Measurements from ENCODE around the gene PIAS3. TPM values are rescaled to one million over a fixed set of nuclear protein-coding genes. Genes with fewer than 3 reads are reported as not detected.

The PIAS3 gene
- total and polyA plus RNA-seq, 2 donors (not counting 3 experiments of a cell fraction or from before 2014, with no cell fraction given) = 50.1 to 71.8 TPM

DNA sequence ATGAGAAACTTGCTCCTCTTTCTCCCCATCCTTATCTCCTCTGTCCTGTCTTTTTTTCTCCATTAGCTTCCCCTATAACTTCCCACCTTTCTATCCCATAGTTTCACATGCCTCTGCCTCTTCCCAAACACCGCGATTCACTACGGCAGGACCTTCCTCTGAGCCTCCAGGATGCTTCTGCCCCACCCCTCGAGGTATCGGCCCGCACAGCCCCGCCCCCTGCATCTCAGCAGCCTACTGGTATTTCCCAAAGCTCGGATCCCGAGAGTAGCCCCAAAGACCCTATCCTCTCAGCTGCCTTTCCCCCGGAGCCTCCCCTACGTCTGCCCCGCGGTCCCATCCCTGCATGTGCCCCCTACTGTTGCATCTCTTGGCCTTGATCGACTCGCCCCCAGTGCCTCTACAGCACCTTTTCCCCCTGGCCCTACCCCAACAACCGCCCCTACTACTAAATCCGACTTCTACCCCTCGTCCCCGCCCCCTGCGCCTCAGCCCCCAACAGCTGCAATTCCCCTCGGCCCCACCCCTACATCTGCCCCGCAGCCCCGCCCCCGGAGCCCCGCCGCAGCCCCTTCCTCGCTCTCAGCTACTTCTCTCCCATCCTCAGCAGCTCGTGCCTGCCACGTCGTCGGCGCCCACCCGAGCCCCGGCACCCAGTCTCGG lies 512 bp downstream of the PIAS3 start:
- FAIRE-seq = no peak
- no TSS peak for BruUV-seq (replicated peaks)
- peak overlapping the region; percentile 43 for H3K27ac ChIP-seq (ENCODE audit: insufficient read depth, low read depth, low read length)

GRCh38 chr1:145857170-145857569 lies 1.7 kb downstream of the PIAS3 start:
- Histone ChIP-seq H3K9me3 (replicated peaks; ENCODE audit: control insufficient read depth, insufficient read depth, low read length) (no peaks in the 10 kb centered on the region), H3K9me1 (replicated peaks; ENCODE audit: control insufficient read depth, extremely low read depth, insufficient read depth, low read length) (no peaks in the 10 kb centered on the region), H3K4me1 (ENCODE audit: control insufficient read depth, extremely low read depth, insufficient read depth, low read length) (peaks cover 7% of the 10 kb centered on the region), H3K79me2 (ENCODE audit: control insufficient read depth, insufficient read depth, low read length) (peaks cover 16% of the 10 kb centered on the region), H3K36me3 (ENCODE audit: control insufficient read depth in 2 of 2, extremely low read depth in 1 of 2, insufficient read depth in 2 of 2, low read length in 2 of 2) (peaks cover 13 to 32% of the 10 kb centered on the region in 2 experiments), H3K4me3 (replicated peaks in 1 of 3; ENCODE audit: insufficient read depth in 1 of 3, low read depth in 1 of 3, low read length in 3 of 3) (no peak overlapping the region), H3K4me2 (ENCODE audit: insufficient read depth, low read length) (no peak overlapping the region), H3K27me3 (ENCODE audit: control insufficient read depth in 2 of 2, insufficient read depth in 2 of 2, low read length in 2 of 2) (no peaks in the 10 kb centered on the region), H3K9ac (replicated peaks; ENCODE audit: extremely low read depth, insufficient read depth, low read length) (no peak overlapping the region), H3K27ac (ENCODE audit: insufficient read depth, low read depth, low read length) (no peak overlapping the region), H2AFZ (ENCODE audit: low read depth, low read length) (no peak overlapping the region), H4K20me1 (replicated peaks; ENCODE audit: control insufficient read depth, extremely low read depth, insufficient read depth, low read length) (no peaks in the 10 kb centered on the region)
- CTCF ChIA-PET = interaction anchor here (1.1 to 6.1 kb wide), 4 partner anchors 10 to 175 kb away, joined by 3 to 154 read pairs (median 4); partner anchors contain the start of gene NUDT17
- DNase-seq (ENCODE audit: low read depth, low spot score) = no peak
- dilution Hi-C loops (cut with MboI; ENCODE audit: extremely low pct_ligation_motif_present, low sequenced_read_pairs) (no loop called here), intact Hi-C loops (cut with micrococcal nuclease) (no loop called here)
- POLR2A ChIA-PET = no interaction called here
- TF ChIP-seq, protein P1, sequence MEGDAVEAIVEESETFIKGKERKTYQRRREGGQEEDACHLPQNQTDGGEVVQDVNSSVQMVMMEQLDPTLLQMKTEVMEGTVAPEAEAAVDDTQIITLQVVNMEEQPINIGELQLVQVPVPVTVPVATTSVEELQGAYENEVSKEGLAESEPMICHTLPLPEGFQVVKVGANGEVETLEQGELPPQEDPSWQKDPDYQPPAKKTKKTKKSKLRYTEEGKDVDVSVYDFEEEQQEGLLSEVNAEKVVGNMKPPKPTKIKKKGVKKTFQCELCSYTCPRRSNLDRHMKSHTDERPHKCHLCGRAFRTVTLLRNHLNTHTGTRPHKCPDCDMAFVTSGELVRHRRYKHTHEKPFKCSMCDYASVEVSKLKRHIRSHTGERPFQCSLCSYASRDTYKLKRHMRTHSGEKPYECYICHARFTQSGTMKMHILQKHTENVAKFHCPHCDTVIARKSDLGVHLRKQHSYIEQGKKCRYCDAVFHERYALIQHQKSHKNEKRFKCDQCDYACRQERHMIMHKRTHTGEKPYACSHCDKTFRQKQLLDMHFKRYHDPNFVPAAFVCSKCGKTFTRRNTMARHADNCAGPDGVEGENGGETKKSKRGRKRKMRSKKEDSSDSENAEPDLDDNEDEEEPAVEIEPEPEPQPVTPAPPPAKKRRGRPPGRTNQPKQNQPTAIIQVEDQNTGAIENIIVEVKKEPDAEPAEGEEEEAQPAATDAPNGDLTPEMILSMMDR (IDR thresholded peaks at IDR 0.05; ENCODE audit: extremely low read depth in 1 of 2, insufficient read depth in 1 of 2, low read depth in 1 of 2, low read length in 2 of 2) = no peak
- TF ChIP-seq GATA2 (IDR thresholded peaks at IDR 0.05; ENCODE audit: insufficient read depth, insufficient read length, low read depth, low read length) = no peak
- TF ChIP-seq EZH2 (IDR thresholded peaks at IDR 0.05; ENCODE audit: borderline replicate concordance, low read depth, low read length, severe bottlenecking) = no peak
- TF ChIP-seq MYC (IDR thresholded peaks at IDR 0.05; ENCODE audit: low read depth, low read length) = no peak
- no peak for TF ChIP-seq POLR2A (IDR thresholded peaks at IDR 0.05; ENCODE audit: low read depth, low read length)
- no peak for TF ChIP-seq JUN (IDR thresholded peaks at IDR 0.05; ENCODE audit: borderline replicate concordance, insufficient read depth, insufficient read length, low read depth)
- no peak for TF ChIP-seq POLR2AphosphoS5 (IDR thresholded peaks at IDR 0.05; ENCODE audit: insufficient read depth, low read depth, low read length)
- TF ChIP-seq FOS (IDR thresholded peaks at IDR 0.05; ENCODE audit: borderline replicate concordance, insufficient read depth, low read length) = no peak
- FAIRE-seq = no peak
- no TSS peak for BruUV-seq (replicated peaks)

More for the DNA sequence above, 512 bp downstream of the PIAS3 start:
- peaks cover 16% of the 10 kb centered on the region for H3K79me2 ChIP-seq (ENCODE audit: control insufficient read depth, insufficient read depth, low read length)
- H3K9ac ChIP-seq (replicated peaks; ENCODE audit: extremely low read depth, insufficient read depth, low read length) = peak overlapping the region; percentile 68
- no peaks in the 10 kb centered on the region for H4K20me1 ChIP-seq (replicated peaks; ENCODE audit: control insufficient read depth, extremely low read depth, insufficient read depth, low read length)
- H3K9me3 ChIP-seq (replicated peaks; ENCODE audit: control insufficient read depth, insufficient read depth, low read length) = no peaks in the 10 kb centered on the region
- H3K27me3 ChIP-seq (ENCODE audit: control insufficient read depth in 2 of 2, insufficient read depth in 2 of 2, low read length in 2 of 2) = no peaks in the 10 kb centered on the region
- TF ChIP-seq EZH2 (IDR thresholded peaks at IDR 0.05; ENCODE audit: borderline replicate concordance, low read depth, low read length, severe bottlenecking) (no peak), POLR2A (IDR thresholded peaks at IDR 0.05; ENCODE audit: low read depth, low read length) (no peak), JUN (IDR thresholded peaks at IDR 0.05; ENCODE audit: borderline replicate concordance, insufficient read depth, insufficient read length, low read depth) (no peak), POLR2AphosphoS5 (IDR thresholded peaks at IDR 0.05; ENCODE audit: insufficient read depth, low read depth, low read length) (no peak), FOS (IDR thresholded peaks at IDR 0.05; ENCODE audit: borderline replicate concordance, insufficient read depth, low read length) (no peak)
- H2AFZ ChIP-seq (ENCODE audit: low read depth, low read length) = peak overlapping the region; percentile 89
- intact Hi-C loops (cut with micrococcal nuclease) = loop anchor here (2.0 kb wide), 2 partner anchors 14 to 60 kb away; partner anchors contain the start of genes NUDT17 and PEX11B
- DNase-seq (ENCODE audit: low read depth, low spot score) = no peak
- peak overlapping the region; percentile 64 to 78 (median 71) for H3K4me3 ChIP-seq (replicated peaks in 1 of 3; ENCODE audit: insufficient read depth in 1 of 3, low read depth in 1 of 3, low read length in 3 of 3)
- peak overlapping the region; percentile 39 for H3K4me2 ChIP-seq (ENCODE audit: insufficient read depth, low read length)
- peaks cover 11 to 29% of the 10 kb centered on the region in 2 experiments for H3K36me3 ChIP-seq (ENCODE audit: control insufficient read depth in 2 of 2, extremely low read depth in 1 of 2, insufficient read depth in 2 of 2, low read length in 2 of 2)
- ChIA-PET CTCF (interaction anchor here (0.6 to 6.1 kb wide), 20 partner anchors 12 to 179 kb away, joined by 3 to 154 read pairs (median 6); partner anchors contain the start of genes ANKRD34A, ANKRD35, ITGA10 and NUDT17), POLR2A (interaction anchor here (0.9 to 2.5 kb wide), 13 partner anchors 9 to 193 kb away, joined by 3 to 28 read pairs (median 5); partner anchors contain the start of genes ANKRD34A, LIX1L, NUDT17 and POLR3GL)
- H3K9me1 ChIP-seq (replicated peaks; ENCODE audit: control insufficient read depth, extremely low read depth, insufficient read depth, low read length) = no peaks in the 10 kb centered on the region
- peaks cover 7% of the 10 kb centered on the region for H3K4me1 ChIP-seq (ENCODE audit: control insufficient read depth, extremely low read depth, insufficient read depth, low read length)
- dilution Hi-C loops (cut with MboI; ENCODE audit: extremely low pct_ligation_motif_present, low sequenced_read_pairs) = no loop called here
